Sciatic nerve (tissue), 2 donors: Measurements from ENCODE around the gene PTGR3. TPM values are rescaled to one million over a fixed set of nuclear protein-coding genes. Genes with fewer than 3 reads are reported as not detected.
A peak's percentile ranks its signal among the peaks of the same experiment; 100 is the strongest.

Source experiments
- ATAC-seq: fragments of 200-7000 bp; cut with Tn5 transposase; one replicate; pipeline ENCODE4 v1.9.1; 2020; ENCODE audit warnings: mild to moderate bottlenecking, moderate library complexity
- DNase-seq: peaks from one replicate; pipeline ENCODE4 v3.0.0-alpha.2; 2020; ENCODE audit warnings: low spot score
- intact Hi-C: fragments of 100-400 bp; cut with DNase I; formaldehyde crosslinking; loops from one replicate; pipeline ENCODE4 v1.14.2; 2022
- total RNA-seq: library from RNA; stranded (reverse); fragmentation: NEBNext Ultra II Directional; extraction: Animal tissue kit (Norgen Biotek cat#: 25700); gene quantifications from one replicate; pipeline ENCODE4 v1.2.1, GENCODE V29; 2021
- donor health status: DM: no; HTN: no; CAD: no.
- donor health status: DM: no; HTN: no; CAD: no.

Gene PTGR3
- total RNA-seq, 1 donor from 2014 or later, result 31.6 TPM

DNA sequence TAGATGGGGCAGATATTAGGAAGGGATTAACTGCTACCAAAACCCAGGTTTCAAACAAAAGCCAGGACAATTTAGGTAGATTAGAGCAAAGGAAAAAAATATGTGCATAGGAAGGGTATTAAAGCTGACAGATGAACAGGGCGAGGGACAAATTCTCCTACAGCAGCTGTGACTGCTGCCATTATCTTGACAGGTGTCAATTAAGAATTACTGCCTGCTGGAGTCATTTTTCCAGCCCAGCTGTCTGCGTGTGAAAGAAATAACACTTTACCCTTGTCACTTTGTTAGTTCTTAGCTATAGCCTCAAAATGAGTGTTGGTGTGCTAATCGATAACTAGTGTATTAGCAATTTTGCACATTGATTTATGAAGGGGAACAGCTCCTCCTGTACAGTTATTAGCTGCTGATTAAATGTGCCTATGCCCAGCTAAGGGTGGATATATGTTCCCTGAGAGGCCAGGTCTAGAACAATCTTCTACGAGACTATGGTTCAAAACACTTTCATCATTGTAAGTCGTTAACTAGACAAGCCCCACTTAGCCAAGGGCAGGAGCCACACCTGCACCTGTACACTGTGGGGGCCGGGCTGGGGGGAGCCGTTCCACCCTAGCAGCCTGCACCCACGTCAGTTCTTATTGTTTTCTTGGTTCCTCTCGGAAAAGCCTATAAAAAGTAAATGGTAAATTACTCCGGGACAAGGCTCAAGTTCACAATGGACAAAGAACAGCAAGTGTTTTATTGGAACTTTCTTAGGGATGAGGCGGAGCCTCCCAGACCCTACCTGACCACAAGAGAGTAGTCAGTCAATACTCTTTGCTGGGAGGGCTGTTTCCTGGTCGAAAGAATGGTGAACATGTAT lies 9.4 kb upstream of the PTGR3 start:
- ATAC-seq (no peak), DNase-seq (no peak)
- intact Hi-C loops, result no loop called here

DNA sequence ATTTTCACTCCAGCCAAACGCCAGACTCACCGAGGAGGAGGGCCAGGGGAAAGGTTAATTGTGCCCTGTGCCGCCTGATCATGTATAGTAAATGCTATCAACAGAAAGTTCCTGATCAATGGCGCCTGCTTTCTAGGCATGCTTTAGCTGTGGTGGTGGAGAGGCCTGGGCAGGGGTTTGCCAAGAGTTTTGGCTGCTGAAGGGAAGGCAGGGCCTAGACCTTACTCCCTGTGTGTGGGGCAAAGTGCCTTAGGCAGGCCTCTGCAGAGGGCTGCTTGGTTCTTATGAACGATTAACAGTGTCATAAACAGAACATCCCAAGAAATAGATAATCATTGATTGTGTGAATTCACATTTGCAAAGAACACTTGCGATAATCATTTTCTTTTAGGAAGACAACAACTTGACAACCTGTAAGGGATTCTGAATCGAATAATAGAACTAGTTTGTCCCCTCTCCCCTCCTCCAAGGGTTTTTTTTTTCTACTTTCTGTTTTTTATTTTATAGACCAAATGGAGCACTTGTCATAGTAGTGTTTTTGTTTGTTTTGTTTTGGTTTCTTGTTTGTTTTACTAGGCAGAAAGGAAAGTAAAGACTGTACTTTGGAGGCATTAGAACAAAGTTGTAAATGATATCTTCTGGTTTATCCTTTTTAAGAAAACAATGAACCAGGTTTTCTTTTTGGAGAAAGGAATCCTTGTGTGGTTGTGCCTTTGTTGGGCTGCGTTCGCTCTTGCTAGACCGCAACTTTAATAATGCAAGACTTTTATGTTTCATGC lies 8.2 kb upstream of the PTGR3 start:
- intact Hi-C loops, result no loop called here
- ATAC-seq (peak; percentile 49), DNase-seq (no peak)

DNA sequence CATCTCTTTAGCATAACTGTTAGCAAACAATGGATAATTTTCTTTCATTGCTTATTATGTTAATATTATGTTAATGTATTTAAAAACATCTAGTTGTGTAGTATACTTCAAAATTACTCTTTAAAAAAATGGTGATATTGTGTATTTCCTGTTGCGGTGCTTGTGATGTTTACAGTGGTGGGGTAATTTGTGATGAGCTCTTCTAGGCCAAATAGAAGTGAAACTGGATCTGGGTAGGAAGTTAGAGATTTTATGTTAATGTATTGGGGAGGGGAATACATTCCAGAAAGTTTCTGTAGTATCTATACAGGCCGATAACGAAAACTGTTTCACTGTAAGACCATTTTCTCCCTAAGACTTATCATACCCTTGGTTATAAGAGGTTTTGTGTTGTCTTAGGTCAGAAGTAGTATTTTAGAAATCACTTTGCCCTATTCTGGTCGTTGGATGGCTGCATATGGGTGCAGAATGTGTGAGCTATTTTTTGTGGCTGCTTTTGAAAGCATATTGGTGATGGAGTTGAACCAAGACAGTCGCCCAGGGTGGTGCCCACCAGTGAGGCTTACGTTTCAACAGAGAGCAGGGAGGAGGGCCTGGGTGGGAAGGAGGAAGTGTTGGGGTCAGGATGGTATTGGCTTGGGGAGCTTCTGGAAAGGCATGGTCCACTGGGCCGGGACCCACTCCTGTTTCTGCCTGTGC lies 7.4 kb upstream of the PTGR3 start:
- intact Hi-C loops, result no loop called here
- DNase-seq, result no peak
- peak; percentile 3 for ATAC-seq

DNA sequence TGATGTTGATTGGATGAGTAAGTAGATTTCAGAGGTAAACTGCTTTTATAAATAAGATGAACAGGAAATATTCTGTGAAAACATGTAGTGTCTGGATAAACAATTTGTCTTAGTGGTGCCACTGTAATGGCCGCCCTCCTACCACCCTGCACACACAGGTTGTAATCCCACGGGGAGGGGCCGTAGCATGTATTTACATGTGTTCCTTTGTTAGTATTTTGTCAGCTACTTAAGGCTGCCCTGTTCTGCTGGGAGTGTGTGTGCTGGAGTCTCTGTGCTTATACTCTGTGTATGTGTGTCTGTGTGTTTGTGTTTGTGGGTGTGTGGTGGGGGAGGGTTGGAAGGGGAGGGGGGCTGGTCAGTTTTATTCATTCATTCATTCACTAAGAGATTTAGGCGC lies 6.7 kb upstream of the PTGR3 start:
- no peak for ATAC-seq
- no peak for DNase-seq
- intact Hi-C loops, result no loop called here

DNA sequence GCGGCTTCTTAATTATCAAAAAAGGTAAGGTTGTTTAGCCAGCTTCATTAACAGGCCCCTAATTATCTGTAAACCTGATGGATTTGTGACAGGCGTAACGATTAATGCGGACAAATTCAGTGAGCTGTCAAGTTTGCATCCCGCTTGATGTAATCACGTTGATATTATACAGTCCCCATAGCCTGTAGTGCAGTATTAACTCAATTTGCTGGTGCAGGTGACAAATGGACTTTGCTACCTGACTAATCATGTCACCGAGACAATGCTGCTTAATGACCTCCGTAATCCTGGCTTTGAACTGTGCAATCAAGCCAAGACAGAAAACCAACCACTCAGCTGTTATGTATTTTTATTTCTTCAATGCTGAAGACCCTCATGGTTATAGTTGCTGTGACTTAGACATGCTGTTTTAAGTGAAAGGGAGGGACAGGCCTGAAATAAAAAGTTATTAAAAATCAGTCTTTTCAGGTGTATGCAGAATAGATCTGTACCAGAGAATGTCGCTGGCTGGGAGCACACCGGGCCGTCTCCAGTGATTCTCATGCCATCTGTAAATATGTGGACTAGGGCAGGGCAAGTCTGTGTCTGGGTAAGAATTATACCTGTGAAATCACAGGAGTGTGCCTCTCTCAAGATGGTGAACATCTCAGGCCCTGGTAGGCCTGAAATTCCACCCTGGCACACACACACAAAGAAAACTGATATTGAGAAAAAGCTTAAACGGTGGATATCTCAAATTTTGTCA lies 6.0 kb upstream of the PTGR3 start:
- DNase-seq (no peak), ATAC-seq (no peak)
- intact Hi-C loops, result no loop called here

DNA sequence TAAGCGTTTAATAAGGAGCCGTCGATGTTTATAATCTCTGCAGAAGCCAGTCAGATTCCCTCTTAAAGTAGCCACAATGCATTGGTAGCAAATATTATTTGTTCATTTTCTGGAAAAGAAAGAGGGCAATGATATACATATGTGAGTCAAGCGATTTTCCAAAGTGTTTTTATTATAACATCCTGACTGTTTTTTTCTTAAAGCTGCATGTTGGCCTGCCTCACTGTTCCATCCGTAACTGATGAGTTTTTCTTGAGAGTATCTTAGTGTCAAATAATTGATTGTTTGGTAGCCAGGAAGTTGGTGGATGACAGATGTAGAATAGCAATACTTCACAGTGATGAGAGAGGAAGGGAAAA lies 5.4 kb upstream of the PTGR3 start:
- intact Hi-C loops, result no loop called here
- no peak for ATAC-seq
- DNase-seq, result no peak

DNA sequence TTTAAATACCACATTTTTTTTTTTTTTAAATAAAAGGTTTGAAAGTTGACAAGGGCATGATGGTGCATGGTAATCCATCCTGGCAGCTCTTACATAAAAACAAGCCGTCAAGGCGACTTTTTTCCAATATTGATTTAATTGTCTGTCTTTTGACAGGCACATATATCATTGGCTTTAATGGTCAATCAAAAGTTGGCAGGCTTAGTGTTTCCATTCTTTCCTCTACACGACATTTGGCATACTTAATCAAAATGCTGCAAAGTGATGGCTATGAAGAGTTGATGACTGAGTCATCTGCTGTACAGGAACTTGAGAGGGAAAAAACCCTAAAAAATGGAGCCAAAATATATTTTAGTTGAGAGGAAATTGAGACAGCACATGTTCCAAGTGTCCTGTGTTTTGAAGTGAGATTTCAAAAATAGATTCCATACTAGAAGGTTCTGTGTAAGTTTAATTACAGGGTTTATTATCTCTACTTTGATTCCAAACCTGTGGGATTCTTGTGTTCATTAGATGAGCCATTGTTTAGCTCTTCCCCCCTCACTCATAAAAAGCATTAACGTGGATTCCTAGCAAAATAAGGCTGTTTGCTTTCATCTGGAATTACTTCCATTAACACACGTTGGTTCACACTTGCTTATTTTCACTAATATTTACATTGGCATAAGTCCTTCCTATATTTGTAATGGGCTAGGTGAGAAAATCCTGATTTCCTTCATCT lies 4.8 kb upstream of the PTGR3 start:
- DNase-seq (no peak), ATAC-seq (no peak)
- intact Hi-C loops, result no loop called here

DNA sequence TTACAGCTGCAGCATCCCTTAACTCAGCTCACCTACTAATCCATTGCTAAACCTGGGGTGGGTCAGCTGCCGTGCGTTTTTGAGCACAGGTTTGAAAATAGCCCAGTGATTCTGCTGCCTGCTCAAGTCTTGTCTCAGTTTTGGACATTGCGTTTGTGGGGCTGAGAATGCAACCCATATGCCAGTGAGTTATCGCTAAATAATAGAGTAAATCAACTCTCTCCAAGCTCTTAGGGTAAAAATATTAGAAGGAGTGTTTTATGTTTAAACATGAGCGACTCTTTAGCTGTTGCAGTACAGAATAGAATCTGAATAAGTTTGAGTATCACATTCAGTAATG lies 3.8 kb upstream of the PTGR3 start:
- intact Hi-C loops, result no loop called here
- ATAC-seq (no peak), DNase-seq (no peak)

DNA sequence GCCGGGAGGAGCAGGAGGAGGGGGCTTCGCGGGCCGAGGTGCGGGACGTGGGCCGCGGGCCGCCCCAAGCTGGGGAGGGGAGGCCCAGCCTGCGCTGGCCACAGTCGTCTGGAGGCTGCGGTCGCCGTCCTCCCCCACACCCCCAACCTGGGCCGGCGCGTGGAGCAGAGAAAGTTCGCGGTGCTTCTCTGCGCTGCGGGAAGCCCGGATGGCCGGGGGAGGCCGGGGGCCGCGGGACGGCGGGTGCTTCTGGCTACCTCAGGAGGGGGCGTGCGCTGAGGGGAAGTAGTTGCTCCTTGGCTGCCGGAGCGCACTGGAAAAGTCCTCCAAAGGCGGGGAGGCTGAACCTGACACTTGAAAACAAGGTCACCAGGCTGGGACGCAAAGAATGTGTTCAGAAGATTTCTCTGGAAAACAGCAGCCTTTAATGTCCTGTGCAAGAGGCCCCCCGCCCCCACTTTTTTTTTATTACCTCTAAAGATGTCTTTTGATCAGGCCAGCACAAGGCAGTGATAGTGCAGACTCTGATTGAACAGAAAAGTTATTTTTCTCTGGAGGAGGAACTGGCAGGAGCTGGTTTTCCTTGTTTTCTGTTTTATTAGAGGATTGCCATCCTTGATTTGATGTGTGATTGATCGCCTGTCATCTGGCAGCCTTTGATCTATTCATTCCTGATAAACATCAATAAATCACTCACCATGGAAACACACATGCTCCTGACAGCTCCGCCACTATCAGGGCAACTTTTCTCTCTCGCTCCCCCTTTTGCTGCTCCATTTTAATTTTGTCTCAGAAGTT lies 3.2 kb upstream of the PTGR3 start:
- intact Hi-C loops, result no loop called here
- DNase-seq (peak; percentile 74), ATAC-seq (no peak)

DNA sequence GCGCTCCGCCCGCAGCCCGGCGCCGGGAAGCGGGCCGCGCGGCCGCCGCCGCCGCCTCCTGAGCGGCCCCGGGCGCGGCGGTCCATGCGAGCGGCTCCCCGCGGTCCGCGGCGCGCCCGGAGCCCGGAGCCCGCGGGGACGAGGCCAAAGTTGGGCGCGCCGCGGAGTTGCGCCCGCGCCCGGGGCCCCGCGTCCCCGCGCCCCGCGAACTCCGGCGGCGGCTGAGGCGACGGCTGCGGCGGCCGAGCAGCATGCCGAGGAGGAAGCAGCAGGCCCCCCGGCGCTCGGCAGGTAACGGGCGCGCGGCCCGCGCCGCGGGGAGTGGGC lies 2.6 kb upstream of the PTGR3 start:
- DNase-seq (no peak), ATAC-seq (no peak)
- intact Hi-C loops, result no loop called here

DNA sequence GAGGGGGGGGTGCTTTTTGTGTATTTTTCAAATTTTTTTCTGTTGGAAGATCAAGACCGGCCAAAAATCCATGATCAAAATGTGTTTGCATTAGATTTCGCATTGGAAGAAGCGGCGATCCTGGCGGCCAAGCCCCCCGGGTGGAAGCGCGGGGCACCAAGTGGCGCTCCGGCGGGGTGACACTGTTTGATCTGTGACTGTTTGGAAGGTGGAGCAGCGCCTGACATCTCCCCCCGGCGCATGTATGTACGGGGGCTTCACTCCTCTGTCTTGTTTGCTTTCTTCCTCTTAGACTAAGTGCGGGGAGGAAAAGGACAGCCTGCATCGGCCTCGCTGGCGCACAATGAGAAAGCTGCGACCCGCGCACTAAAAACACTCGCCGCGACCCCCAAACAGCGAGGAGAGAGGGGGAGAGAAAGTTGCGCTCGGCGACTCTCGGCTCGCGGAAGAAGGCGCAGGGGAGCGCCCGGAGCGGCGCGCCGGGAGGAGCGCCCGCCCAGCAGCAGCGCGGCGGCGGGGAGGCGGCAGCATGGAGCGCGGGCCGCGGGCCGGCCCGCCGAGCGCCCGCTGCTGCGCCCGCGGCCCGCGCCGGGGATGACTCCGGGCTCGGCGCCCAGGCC lies 2.2 kb upstream of the PTGR3 start:
- ATAC-seq (no peak), DNase-seq (no peak)
- intact Hi-C loops, result no loop called here

DNA sequence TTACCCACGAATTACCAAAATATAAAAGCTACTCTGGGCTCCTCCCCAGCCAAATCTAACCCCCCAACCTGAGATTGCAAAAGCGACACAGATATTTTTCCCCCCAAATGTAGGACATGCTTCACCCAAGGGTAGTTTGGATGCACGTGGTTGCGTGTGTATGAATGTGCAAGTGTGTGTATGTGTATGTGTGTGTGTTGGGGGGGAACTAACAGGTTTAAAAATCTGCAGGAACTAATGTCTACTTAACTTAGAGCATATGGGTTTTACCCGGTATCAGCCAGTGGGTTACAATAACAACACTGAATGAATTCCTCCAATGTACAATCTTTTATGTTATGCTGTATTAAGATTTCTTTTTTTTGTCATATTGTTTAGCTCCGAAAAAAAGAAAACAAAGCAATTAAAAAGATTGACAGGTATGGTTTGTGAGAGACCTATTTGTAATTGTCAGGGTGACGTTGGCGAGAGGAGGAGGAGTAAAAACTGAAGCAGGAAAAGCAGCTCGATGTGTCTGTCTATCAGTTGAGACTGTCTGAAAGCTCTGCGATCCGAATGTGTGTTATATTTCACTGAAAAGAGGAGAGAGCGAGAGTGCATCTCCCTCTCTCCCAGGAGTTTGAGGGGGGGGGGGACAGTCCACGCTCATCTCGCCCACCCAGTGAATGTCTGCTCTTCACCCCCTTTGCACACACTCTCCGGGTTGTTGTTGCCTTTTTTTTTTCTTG lies 1.5 kb upstream of the PTGR3 start, which contains the start of gene TSHZ1:
Gene TSHZ1, plus strand, starts transcription at position 524 of the 728 bp plus-strand sequence. CDS start 1,080 bp downstream, outside the sequence.
- DNase-seq, result peak; percentile 69
- intact Hi-C loops, result no loop called here
- peak; percentile 84 for ATAC-seq

DNA sequence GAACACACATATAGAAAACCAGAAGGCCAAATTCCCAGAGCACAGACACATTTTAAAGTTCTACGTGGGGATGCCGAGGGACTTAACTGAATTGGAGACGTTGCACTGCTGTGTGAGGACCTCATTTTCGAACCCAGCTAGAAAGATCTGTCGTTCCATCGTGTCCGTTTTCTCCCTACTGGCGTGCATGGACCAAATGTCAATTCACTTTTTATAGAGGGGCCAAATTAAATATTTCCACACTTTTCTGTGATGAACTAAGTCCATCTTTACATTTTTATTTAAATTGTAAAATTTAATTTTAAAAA lies 966 bp upstream of the PTGR3 start:
- no peak for ATAC-seq
- no peak for DNase-seq
- intact Hi-C loops, result loop anchor here (2.0 kb wide), 1 partner anchor 41 kb away; no protein-coding TSS in a partner anchor

DNA sequence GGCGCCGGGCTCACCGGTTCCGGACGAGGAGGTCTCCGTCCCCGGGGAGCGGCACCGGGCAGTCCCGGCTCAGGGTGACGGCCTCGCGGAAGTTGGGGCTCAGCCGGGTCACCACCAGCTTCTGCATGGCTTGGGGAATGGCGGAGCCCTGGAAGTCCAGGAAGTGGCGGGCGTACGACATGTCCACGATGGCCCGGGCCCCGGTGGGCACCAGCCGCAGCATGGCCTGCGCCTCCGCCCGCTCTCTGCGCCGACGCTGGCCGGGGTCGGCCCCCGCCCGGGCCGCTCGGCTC lies 157 bp downstream of the PTGR3 start:
- DNase-seq (peak; percentile 75), ATAC-seq (no peak)
- intact Hi-C loops, result loop anchor here (2.0 kb wide), 1 partner anchor 42 kb away; no protein-coding TSS in a partner anchor

DNA sequence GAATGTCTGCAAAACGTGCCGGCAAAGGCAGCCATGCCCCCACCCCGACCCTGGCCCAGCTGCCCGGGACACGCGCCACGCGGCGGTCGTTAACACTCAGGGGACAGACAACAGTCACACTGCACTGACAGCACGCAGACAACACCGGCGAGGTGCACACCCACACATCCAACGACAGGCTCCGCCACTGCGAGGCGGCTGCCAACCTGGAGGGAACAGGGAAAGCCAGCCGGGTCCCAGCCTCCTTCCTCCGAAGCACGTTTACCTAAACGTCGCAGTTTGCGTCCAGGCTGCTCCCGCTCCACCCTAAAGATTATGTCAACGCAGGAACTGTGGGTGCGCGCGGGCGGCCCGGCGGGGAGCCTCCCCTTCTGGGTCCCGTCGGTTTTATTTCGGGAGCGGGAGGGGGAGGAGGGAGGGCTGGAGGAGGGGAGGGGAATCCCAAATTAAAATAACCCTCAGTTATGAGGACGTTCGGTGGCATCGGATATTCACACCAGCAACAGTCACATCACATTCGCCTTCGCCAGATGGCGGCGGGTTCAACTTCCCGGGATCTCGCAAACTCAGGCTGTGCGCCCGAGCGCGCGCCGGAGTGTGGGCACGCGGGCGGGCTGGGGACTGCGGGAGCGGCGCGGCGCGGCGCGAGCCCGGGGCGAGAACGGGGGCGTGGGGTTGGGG lies 644 bp downstream of the PTGR3 start:
- ATAC-seq (peak; percentile 12), DNase-seq (peak; percentile 73)
- intact Hi-C loops, result loop anchor here (2.0 kb wide), 1 partner anchor 43 kb away; no protein-coding TSS in a partner anchor

DNA sequence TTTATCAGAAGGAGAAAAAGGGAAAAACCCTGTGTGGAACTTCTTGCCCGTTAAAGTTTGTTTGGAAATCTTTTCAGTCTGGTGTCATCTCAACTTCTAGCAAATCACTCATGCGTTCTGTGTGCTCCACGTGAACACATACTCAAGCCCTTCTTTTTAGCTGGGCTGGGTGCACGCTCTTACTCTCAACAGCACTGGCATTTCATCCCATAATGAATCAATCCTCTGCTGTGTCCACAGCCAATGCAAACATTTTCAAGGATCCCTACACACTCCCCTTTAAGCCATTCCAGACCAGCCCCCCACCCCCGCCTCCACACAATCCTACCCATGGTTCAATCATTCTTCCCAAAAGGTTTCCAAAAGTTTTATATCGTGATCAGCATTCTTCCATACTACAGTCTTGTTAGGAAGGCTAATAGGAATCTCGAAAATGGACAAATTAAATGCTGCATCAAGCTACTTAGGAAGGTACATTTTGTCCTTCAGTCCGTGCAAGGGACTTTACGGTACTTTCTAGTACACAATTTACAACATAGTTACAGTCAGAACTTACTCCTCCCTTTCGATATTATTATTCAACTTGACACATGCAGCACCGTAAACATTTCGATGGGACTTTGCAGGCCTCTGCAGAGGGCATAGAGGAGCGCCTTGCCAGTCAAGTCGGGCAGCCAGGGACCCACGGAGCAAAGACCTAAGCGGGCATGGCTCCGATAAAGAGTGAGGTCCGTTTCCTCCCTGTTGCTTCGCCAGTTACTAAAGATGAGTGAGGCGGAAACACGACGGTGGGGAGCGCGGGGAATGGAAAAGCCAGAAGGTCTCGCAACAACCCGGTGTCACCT lies 1.4 kb downstream of the PTGR3 start:
- intact Hi-C loops, result loop anchor here (2.0 kb wide), 1 partner anchor 43 kb away; no protein-coding TSS in a partner anchor
- peak; percentile 69 for DNase-seq
- ATAC-seq, result no peak
